GM10266 (cell line): ENCODE results near the gene FBP2.
A peak's percentile ranks its signal among the peaks of the same experiment; 100 is the strongest.

Experiments used
- DNase-seq: peaks from one replicate; pipeline ENCODE4 v3.0.0; 2012; ENCODE audit errors: extremely low spot score
- TF ChIP-seq, protein P1 (sequence below): IDR thresholded peaks from 2 replicates; pipeline ENCODE4 v1.5.1; 2012; ENCODE audit warnings: mild to moderate bottlenecking, low read depth; ENCODE audit not compliant: control insufficient read depth, insufficient read depth; ENCODE audit errors: missing control alignments

Gene FBP2

GRCh38 chr9:94632737-94633136, 39.1 kb upstream of the FBP2 start:
- no peak for DNase-seq
- TF ChIP-seq, protein P1, sequence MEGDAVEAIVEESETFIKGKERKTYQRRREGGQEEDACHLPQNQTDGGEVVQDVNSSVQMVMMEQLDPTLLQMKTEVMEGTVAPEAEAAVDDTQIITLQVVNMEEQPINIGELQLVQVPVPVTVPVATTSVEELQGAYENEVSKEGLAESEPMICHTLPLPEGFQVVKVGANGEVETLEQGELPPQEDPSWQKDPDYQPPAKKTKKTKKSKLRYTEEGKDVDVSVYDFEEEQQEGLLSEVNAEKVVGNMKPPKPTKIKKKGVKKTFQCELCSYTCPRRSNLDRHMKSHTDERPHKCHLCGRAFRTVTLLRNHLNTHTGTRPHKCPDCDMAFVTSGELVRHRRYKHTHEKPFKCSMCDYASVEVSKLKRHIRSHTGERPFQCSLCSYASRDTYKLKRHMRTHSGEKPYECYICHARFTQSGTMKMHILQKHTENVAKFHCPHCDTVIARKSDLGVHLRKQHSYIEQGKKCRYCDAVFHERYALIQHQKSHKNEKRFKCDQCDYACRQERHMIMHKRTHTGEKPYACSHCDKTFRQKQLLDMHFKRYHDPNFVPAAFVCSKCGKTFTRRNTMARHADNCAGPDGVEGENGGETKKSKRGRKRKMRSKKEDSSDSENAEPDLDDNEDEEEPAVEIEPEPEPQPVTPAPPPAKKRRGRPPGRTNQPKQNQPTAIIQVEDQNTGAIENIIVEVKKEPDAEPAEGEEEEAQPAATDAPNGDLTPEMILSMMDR, result no peak

- TF ChIP-seq, protein P1, result no peak
- no peak for DNase-seq
These were observed 38.0 kb upstream of the FBP2 start for GRCh38 chr9:94631599-94631998.

- DNase-seq, result no peak
These were observed 37.2 kb upstream of the FBP2 start for GRCh38 chr9:94630833-94631232.

DNA sequence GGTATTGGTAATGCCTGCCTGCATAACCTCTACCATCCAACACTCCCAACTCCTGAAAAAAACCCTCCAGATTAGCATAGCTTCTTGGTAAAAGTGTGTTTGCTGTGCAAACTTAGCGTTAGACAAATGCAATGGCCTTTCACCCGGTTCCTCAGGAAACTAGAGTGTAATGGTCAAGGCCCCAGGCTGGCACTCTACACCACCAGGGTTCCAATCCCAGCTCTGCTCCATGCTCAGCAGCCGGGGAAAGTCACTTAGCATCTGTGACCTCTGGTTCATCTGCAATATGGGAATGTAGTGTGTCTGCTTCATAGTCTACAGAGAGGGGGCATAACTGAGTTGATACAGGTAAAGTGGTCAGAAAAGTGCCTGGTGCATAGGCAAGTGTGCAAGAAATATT, 36.7 kb upstream of the FBP2 start:
- DNase-seq, result no peak
- TF ChIP-seq, protein P1, result no peak

More at GRCh38 chr9:94630833-94631232, 37.2 kb upstream of the FBP2 start:
- TF ChIP-seq, protein P1, result no peak

GRCh38 chr9:94627287-94627686, 33.7 kb upstream of the FBP2 start:
- no peak for DNase-seq
- TF ChIP-seq, protein P1, result no peak

DNA sequence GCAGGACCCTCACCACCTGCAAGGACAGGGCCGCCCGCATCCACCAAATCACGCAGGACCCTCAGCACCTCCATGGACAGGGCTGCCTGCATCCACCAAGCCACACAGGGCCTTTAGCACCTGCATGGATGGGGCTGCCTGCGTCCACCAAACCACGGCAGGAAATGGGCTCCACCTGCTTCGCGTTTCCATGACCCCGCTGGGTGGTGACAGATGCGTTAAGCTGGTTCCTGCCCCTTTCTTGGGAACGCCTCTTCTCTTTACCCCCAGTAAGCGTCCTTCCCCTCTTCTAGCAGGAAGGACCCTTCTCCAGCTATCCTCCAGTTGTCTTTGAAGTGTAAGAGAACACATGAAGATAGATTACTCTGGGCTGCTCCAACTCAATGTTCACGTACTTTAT, 32.2 kb upstream of the FBP2 start:
- DNase-seq, result no peak
- TF ChIP-seq, protein P1, result no peak

DNA sequence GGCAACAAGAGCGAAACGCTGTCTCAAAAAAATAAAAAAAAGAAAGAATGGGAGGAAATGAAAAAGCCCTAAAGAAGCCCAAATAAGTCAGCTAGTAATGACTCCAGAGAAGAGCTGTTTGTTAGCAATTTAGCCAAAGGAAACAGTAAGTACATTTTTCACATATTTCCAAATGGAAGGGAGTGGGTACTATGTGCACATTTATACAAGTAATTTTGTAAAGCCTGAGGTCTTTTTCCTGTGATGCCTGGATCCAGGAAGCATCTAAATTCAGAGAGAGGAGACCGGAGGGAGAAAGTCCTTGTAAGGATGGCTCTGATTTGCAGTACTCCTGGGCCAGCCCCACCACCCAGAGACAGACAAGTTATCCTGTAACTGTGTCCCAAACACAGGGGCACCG, 31.0 kb upstream of the FBP2 start:
- no peak for DNase-seq
- TF ChIP-seq, protein P1, result no peak

DNA sequence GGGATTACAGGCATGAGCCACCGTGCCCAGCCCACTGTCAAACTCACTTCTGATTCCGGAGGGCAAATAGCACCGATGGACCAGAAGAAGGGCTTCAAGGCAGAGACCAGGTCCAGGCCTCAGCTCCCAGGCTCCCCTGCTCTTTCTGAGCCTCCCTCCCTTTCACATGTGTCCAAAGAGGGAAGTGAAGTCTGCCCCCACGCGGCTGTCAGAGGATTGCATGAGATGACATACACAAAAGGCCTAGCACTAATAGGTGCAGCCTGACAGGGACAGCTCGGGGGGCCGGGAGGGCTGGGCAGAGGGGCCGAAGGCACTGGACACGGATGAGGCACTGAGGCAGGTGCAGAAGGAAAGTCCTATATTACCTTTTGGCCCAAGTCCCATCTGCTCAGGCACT, 29.6 kb upstream of the FBP2 start:
- DNase-seq, result peak; percentile 70
- TF ChIP-seq, protein P1, result peak; percentile 51
